K562 (cell line): ENCODE measurements around the gene HBB. TPM values are rescaled to one million over a fixed set of nuclear protein-coding genes. Genes with fewer than 3 reads are reported as not detected.
A peak's percentile ranks its signal among the peaks of the same experiment; 100 is the strongest.

Experiments
- ATAC-seq: fragments of 200-7000 bp; cut with Tn5 transposase; 3 replicates; pipeline ENCODE4 v1.9.1; 2020; ENCODE audit warnings: moderate library complexity
- BruUV-seq: library from RNA; stranded (reverse); fragments of 400-500 nt; replicated peaks from 2 replicates; lab custom pipeline; 2021; lab: Mats Ljungman, UMichigan
- CTCF ChIA-PET: fragments of 300-600 bp; formaldehyde crosslinking; extraction: SDS; loops from one replicate; lab custom pipeline; 2021; ENCODE audit warnings: low intra/inter-chr PET ratio; lab: Yijun Ruan, JAX
- POLR2A ChIA-PET: fragments of 300-600, 350-650 bp; sonication (Branson Sonifier 250); formaldehyde crosslinking; extraction: SDS; loops from one replicate; lab custom pipeline; 2021; ENCODE audit warnings: antibody characterized with exemption, inconsistent platforms; lab: Yijun Ruan, JAX
- DNase-seq, 4 experiments: peaks; one replicate each; pipeline versions ENCODE4 v3.0.0 to v3.0.0-alpha.2; 2011 to 2018; ENCODE audit warnings: low spot score in 3 of 4, mixed read lengths in 3 of 4; ENCODE audit errors: extremely low read depth in 1 of 4
- FAIRE-seq: peaks from 2 replicates; lab custom pipeline; 2011; peaks lifted over from hg19 to GRCh38; lab: Jason Lieb, UNC
- H2AFZ ChIP-seq: 2 replicates; pipeline ENCODE4 v1.6.0; 2011; ENCODE audit warnings: low read depth, low read length, control low read depth, inconsistent platforms
- H3K27ac ChIP-seq: fragments of 200-600 bp; 3 replicates; pipeline ENCODE4 v1.8.0; 2011; ENCODE audit warnings: low read depth, mild to moderate bottlenecking, control low read depth, inconsistent platforms, low read length, moderate library complexity, mixed read lengths; ENCODE audit errors: extremely low read depth
- H3K27me3 ChIP-seq, 2 experiments: fragments of 300-600 bp in 1 of 2; 2 replicates in 1 of 2; 3 replicates in 1 of 2; pipeline versions ENCODE4 v1.6.0 to v1.8.0; 2011; ENCODE audit warnings: inconsistent platforms in 2 of 2, low read length in 2 of 2, mild to moderate bottlenecking in 1 of 2, mixed read lengths in 1 of 2, moderate library complexity in 1 of 2; ENCODE audit not compliant: control insufficient read depth in 2 of 2, insufficient read depth in 2 of 2
- H3K36me3 ChIP-seq: fragments of 300-600 bp; 3 replicates; pipeline ENCODE4 v1.8.0; 2011; ENCODE audit warnings: mild to moderate bottlenecking, low read length, inconsistent platforms; ENCODE audit not compliant: control insufficient read depth, insufficient read depth
- H3K4me1 ChIP-seq, 2 experiments: fragments of 200-600 bp in 1 of 2; replicated peaks in 1 of 2; 2 replicates in 1 of 2; 3 replicates in 1 of 2; pipeline versions ENCODE4 v1.5.1 to v1.8.0; 2011; ENCODE audit warnings: inconsistent platforms in 2 of 2, low read length in 2 of 2, mild to moderate bottlenecking in 1 of 2, mixed read lengths in 1 of 2, moderate library complexity in 1 of 2; ENCODE audit not compliant: control insufficient read depth in 2 of 2, insufficient read depth in 2 of 2
- H3K4me2 ChIP-seq: 2 replicates; pipeline ENCODE4 v1.6.1; 2011; ENCODE audit warnings: low read length, control low read depth, inconsistent platforms, mixed read lengths; ENCODE audit not compliant: insufficient read depth
- H3K4me3 ChIP-seq: fragments of 200-600 bp; sonication (generic), shearing (Covaris generic); 2 replicates; pipeline ENCODE4 v1.5.1; 2016; ENCODE audit warnings: control low read depth, inconsistent platforms
- H3K79me2 ChIP-seq: fragments of 200-600 bp; 3 replicates; pipeline ENCODE4 v1.8.0; 2011; ENCODE audit warnings: low read length, inconsistent platforms; ENCODE audit not compliant: control insufficient read depth, insufficient read depth
- H3K9ac ChIP-seq, 2 experiments: 2 replicates each; pipeline versions ENCODE4 v1.6.0 to v1.6.1; 2011; ENCODE audit warnings: low read depth in 2 of 2, low read length in 2 of 2, control low read depth in 1 of 2, inconsistent platforms in 1 of 2, mild to moderate bottlenecking in 1 of 2, mixed read lengths in 1 of 2; ENCODE audit not compliant: insufficient read depth in 1 of 2
- H3K9me1 ChIP-seq: one replicate; pipeline ENCODE4 v1.6.0; 2011; ENCODE audit warnings: inconsistent platforms, mild to moderate bottlenecking, low read length, moderate library complexity; ENCODE audit not compliant: control insufficient read depth, insufficient read depth
- H3K9me3 ChIP-seq: replicated peaks from 2 replicates; pipeline ENCODE4 v1.5.1; 2011; ENCODE audit warnings: low read depth, low read length, inconsistent platforms; ENCODE audit not compliant: control insufficient read depth, insufficient read depth
- H4K20me1 ChIP-seq: replicated peaks from 2 replicates; pipeline ENCODE4 v1.6.1; 2011; ENCODE audit warnings: low read length, inconsistent platforms, mixed read lengths; ENCODE audit not compliant: control insufficient read depth, insufficient read depth
- ARID1B ChIP-seq: fragments of 450-650 bp; IDR thresholded peaks from 2 replicates; pipeline ENCODE4 v1.6.1; 2016; ENCODE audit warnings: antibody characterized with exemption, mild to moderate bottlenecking, inconsistent platforms
- EZH2 ChIP-seq: IDR thresholded peaks from 2 replicates; pipeline ENCODE4 v1.6.1; 2012; ENCODE audit warnings: low read depth, mild to moderate bottlenecking, inconsistent platforms, low read length, borderline replicate concordance
- FOXA1 ChIP-seq: fragments of 450-650 bp; IDR thresholded peaks from 2 replicates; pipeline ENCODE4 v1.6.1; 2016; ENCODE audit warnings: mild to moderate bottlenecking, borderline replicate concordance
- HDAC2 ChIP-seq: fragments of 450-650 bp; IDR thresholded peaks from 2 replicates; pipeline ENCODE4 v1.6.1; 2016; ENCODE audit warnings: mild to moderate bottlenecking
- IRF2 ChIP-seq: sonication (generic); formaldehyde crosslinking; IDR thresholded peaks from 2 replicates; pipeline ENCODE4 v1.8.1; 2022; ENCODE audit warnings: mild to moderate bottlenecking, missing genetic modification reagents
- KDM1A ChIP-seq, 2 experiments: fragments of 450-650 bp; IDR thresholded peaks; 2 replicates each; pipeline ENCODE4 v1.6.1; 2016; ENCODE audit warnings: mild to moderate bottlenecking in 2 of 2
- KLF6 ChIP-seq: fragments of 250-450 bp; sonication (Bioruptor Pico); IDR thresholded peaks from 2 replicates; pipeline ENCODE4 v1.4.0; 2020; ENCODE audit warnings: mild to moderate bottlenecking, moderate library complexity, borderline replicate concordance
- MCM7 ChIP-seq, 2 experiments: fragments of 450-650 bp; IDR thresholded peaks; 2 replicates each; pipeline ENCODE4 v1.6.1; 2016 to 2018
- NFRKB ChIP-seq: fragments of 450-650 bp; IDR thresholded peaks from 2 replicates; pipeline ENCODE4 v1.6.1; 2016; ENCODE audit warnings: low read depth
- RBFOX2 ChIP-seq: fragments of 200-400 bp; formaldehyde crosslinking; IDR thresholded peaks from 2 replicates; pipeline ENCODE4 v1.6.1; 2017; ENCODE audit warnings: low read depth, mild to moderate bottlenecking, low read length, moderate library complexity
- RBM25 ChIP-seq: fragments of 200-400 bp; formaldehyde crosslinking; IDR thresholded peaks from 2 replicates; pipeline ENCODE4 v1.6.1; 2018; ENCODE audit warnings: low read length, low read depth, moderate library complexity; ENCODE audit not compliant: severe bottlenecking
- TOE1 ChIP-seq, 2 experiments: fragments of 450-650 bp in 1 of 2; sonication (generic) in 1 of 2; formaldehyde crosslinking in 1 of 2; IDR thresholded peaks; 2 replicates each; pipeline versions ENCODE4 v1.7.1 to v1.8.0; 2016 to 2022; ENCODE audit warnings: borderline replicate concordance in 2 of 2, mild to moderate bottlenecking in 2 of 2, antibody characterized with exemption in 1 of 2, inconsistent platforms in 1 of 2, low read depth in 1 of 2, missing genetic modification reagents in 1 of 2, moderate library complexity in 1 of 2
- ZKSCAN8 ChIP-seq: fragments of 200-800 bp; sonication (Bioruptor generic); IDR thresholded peaks from 2 replicates; pipeline ENCODE4 v1.6.1; 2016; ENCODE audit warnings: missing genetic modification characterization, missing compliant biosample characterization
- ZNF347 ChIP-seq: fragments of 450-650 bp; formaldehyde crosslinking; IDR thresholded peaks from 2 replicates; pipeline ENCODE4 v1.4.0; 2020; ENCODE audit warnings: low read depth, mild to moderate bottlenecking, moderate library complexity
- ZNF583 ChIP-seq: fragments of 250-450 bp; sonication (Bioruptor Pico); IDR thresholded peaks from 2 replicates; pipeline ENCODE4 v1.4.0; 2020
- WGBS: fragments of 100-300 bp; shearing (Covaris generic); methylation state at CpG from one replicate; pipeline ENCODE4 v1.1.6; 2016; ENCODE audit warnings: low coverage, mixed read lengths; ENCODE audit not compliant: insufficient coverage; ENCODE audit errors: missing lambda C conversion rate; 5-methylcytosine and 5-hydroxymethylcytosine counted together
- in situ Hi-C: fragments of 300-500 bp; cut with MboI; formaldehyde crosslinking; loops from 4 replicates; pipeline ENCODE4 v1.15.0; 2018; ENCODE audit warnings: inconsistent platforms, mixed read lengths
- intact Hi-C: fragments of 100-400 bp; cut with micrococcal nuclease; formaldehyde crosslinking; loops from 2 replicates; pipeline ENCODE4 v1.14.2; 2022
- polyA plus RNA-seq, 8 experiments: library from polyadenylated mRNA; depleted of rRNA in 4 of 8; stranded (reverse) in 5 of 8; unstranded in 3 of 8; fragments of >200 nt; fragmentation: Nextera tagmentation in 2 of 8; fragmentation: Illumina TruSeq in 1 of 8; extraction: Ambion mirVana in 2 of 8; extraction: Trizol in 1 of 8; gene quantifications; 2 replicates each; pipeline versions ENCODE4 v1.2.1 to v1.2.3, GENCODE V29; 2011 to 2014; ENCODE audit warnings: inconsistent platforms in 1 of 8, missing spikeins in 1 of 8
- total RNA-seq, 7 experiments: library from RNA; depleted of rRNA in 6 of 7; stranded (reverse); fragments of >200 nt in 6 of 7; fragmentation: Illumina TruSeq in 2 of 7; extraction: Trizol in 2 of 7; gene quantifications; 2 replicates each; pipeline versions ENCODE4 v1.2.1 to v1.2.3, GENCODE V29; 2011 to 2021; ENCODE audit warnings: low replicate concordance in 1 of 7
- TF ChIP-seq, protein P1 (sequence below): fragments of 450-650 bp; conservative IDR thresholded peaks from 2 replicates; pipeline ENCODE4 v1.6.1; 2016; ENCODE audit warnings: missing genetic modification characterization, low read depth, mild to moderate bottlenecking, control low read depth, missing compliant biosample characterization
- TF ChIP-seq, protein P2 (sequence below), 3 experiments: fragments of 200-800 bp in 1 of 3; sonication (Bioruptor generic) in 1 of 3; sonication (generic) in 1 of 3; formaldehyde crosslinking in 1 of 3; IDR thresholded peaks; 2 replicates each; pipeline versions ENCODE4 v1.6.1 to v1.8.0; 2016 to 2022; ENCODE audit warnings: mild to moderate bottlenecking in 2 of 3, missing compliant biosample characterization in 2 of 3, missing genetic modification characterization in 2 of 3, missing genetic modification reagents in 1 of 3

HBB gene
- total and polyA plus RNA-seq, 9 of the 15 experiments (the other 6 are each of a cell fraction or from before 2014, with no cell fraction given) = 0.33 to 3.4 (median 1.2) TPM; not detected in 2

DNA sequence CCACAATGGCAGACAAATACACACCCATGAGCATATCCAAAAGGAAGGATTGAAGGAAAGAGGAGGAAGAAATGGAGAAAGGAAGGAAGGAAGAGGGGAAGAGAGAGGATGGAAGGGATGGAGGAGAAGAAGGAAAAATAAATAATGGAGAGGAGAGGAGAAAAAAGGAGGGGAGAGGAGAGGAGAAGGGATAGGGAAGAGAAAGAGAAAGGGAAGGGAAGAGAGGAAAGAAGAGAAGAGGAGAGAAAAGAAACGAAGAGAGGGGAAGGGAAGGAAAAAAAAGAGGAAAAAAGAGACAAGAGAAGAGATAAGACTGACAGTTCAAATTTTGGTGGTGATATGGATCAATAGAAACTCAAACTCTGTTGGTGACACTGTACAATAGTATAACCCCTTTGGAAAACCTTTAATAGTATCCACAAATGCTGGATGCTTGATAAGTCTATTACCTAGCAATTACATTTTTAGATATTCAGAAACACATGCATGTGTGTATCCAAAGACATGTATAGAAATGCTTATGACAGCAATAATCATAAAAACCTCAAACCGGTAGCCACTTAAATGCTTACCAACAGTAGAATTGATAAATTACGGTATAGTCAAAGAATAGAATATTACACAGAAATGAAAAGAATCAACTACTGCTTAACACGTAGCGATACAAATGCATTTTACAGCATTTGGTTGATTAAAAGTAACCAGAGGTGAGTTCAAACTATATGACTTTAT lies 8.7 kb upstream of the HBB start:
- Histone ChIP-seq H3K4me3 (no peak overlapping the region), H3K36me3 (no peaks in the 10 kb centered on the region; the same call in 2 of the 3 replicates), H3K9ac (no peak overlapping the region; a peak in 1 of 4 replicates), H3K4me1 (peaks cover 11 to 48% of the 10 kb centered on the region in 2 experiments), H3K9me1 (no peaks in the 10 kb centered on the region), H2AFZ (0 out of 2 replicates have a peak overlapping the region, but pooled peaks have one; percentile 7), H3K79me2 (peaks cover 12% of the 10 kb centered on the region; the same call in 1 of the 3 replicates), H3K27me3 (no peaks in the 10 kb centered on the region), H3K27ac (no peak overlapping the region), H4K20me1 (no peaks in the 10 kb centered on the region), H3K4me2 (no peak overlapping the region), H3K9me3 (no peaks in the 10 kb centered on the region)
- ATAC-seq (no peak), DNase-seq (no peak), FAIRE-seq (no peak)
- ChIA-PET CTCF (no interaction called here), POLR2A (interaction anchor here (0.8 kb wide), 2 partner anchors 10 kb away, joined by 3 read pairs; no protein-coding TSS in a partner anchor)
- WGBS = 73% methylated on average over 4 of the region's 5 CpGs
- intact Hi-C loops = no loop called here
- BruUV-seq = no TSS peak
- in situ Hi-C loops = no loop called here
- TF ChIP-seq IRF2 (CRISPR knock-in tag) (no peak), TOE1 (IDR thresholded peaks at IDR 0.05; ENCODE audit: borderline replicate concordance) (peak; percentile 38; the same call in 1 of the 2 replicates), TOE1 (CRISPR knock-in tag; IDR thresholded peaks at IDR 0.05; ENCODE audit: borderline replicate concordance, low read depth) (no peak), ZNF347 (CRISPR knock-in tag) (no peak), MCM7 (IDR thresholded peaks at IDR 0.05) (0 out of 4 replicates have a peak, but pooled peaks of 1 of the 2 experiments have one; percentile 48), RBM25 (no peak), ARID1B (peak; percentile 46), NFRKB (0 out of 2 replicates have a peak, but pooled peaks have one; percentile 60), FOXA1 (no peak), ZKSCAN8 (CRISPR knock-in tag) (no peak), KDM1A (IDR thresholded peaks at IDR 0.05) (peak in 1 of 2 experiments; percentile 49; a peak in 2 of 4 replicates), ZNF583 (CRISPR knock-in tag) (no peak), HDAC2 (0 out of 2 replicates have a peak, but pooled peaks have one; percentile 32), RBFOX2 (no peak), KLF6 (CRISPR knock-in tag) (no peak), EZH2 (no peak)
- TF ChIP-seq, protein P1, sequence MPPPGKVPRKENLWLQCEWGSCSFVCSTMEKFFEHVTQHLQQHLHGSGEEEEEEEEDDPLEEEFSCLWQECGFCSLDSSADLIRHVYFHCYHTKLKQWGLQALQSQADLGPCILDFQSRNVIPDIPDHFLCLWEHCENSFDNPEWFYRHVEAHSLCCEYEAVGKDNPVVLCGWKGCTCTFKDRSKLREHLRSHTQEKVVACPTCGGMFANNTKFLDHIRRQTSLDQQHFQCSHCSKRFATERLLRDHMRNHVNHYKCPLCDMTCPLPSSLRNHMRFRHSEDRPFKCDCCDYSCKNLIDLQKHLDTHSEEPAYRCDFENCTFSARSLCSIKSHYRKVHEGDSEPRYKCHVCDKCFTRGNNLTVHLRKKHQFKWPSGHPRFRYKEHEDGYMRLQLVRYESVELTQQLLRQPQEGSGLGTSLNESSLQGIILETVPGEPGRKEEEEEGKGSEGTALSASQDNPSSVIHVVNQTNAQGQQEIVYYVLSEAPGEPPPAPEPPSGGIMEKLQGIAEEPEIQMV (tag) = 0 out of 2 replicates have a peak, but pooled peaks have one; percentile 53
- TF ChIP-seq, protein P2, sequence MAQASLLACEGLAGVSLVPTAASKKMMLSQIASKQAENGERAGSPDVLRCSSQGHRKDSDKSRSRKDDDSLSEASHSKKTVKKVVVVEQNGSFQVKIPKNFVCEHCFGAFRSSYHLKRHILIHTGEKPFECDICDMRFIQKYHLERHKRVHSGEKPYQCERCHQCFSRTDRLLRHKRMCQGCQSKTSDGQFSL (CRISPR knock-in tag; IDR thresholded peaks at IDR 0.05) = no peak
- TF ChIP-seq, protein P2 (tag; IDR thresholded peaks at IDR 0.05) = no peak
